HAP-1 (cell line): Measurements from ENCODE around the gene MRFAP1L1.
"Not testable (repeated sequence)": the region's sequence is repeated elsewhere in the genome, so short reads cannot be mapped to it uniquely, and the experiment has no call there.

Experiments used
- DNase-seq, 2 experiments: peaks; one replicate each; pipeline ENCODE4 v3.0.0-alpha.2; 2016 to 2020; ENCODE audit warnings: low spot score in 2 of 2
- H3K27me3 ChIP-seq: fragments of 250-450 bp; sonication (Bioruptor Pico); 2 replicates; pipeline ENCODE4 v1.5.1; 2020; ENCODE audit warnings: low read depth, mild to moderate bottlenecking, moderate library complexity
- H3K36me3 ChIP-seq: fragments of 250-450 bp; sonication (Bioruptor Pico); replicated peaks from 2 replicates; pipeline ENCODE4 v1.5.1; 2020; ENCODE audit warnings: mild to moderate bottlenecking
- H3K4me1 ChIP-seq: fragments of 250-450 bp; sonication (Bioruptor Pico); 2 replicates; pipeline ENCODE4 v1.5.1; 2020; ENCODE audit warnings: mild to moderate bottlenecking
- H3K4me3 ChIP-seq: fragments of 250-450 bp; sonication (Bioruptor Pico); 2 replicates; pipeline ENCODE4 v1.5.1; 2020; ENCODE audit warnings: mild to moderate bottlenecking, moderate library complexity
- H3K9me3 ChIP-seq: fragments of 250-450 bp; sonication (Bioruptor Pico); 2 replicates; pipeline ENCODE4 v1.5.1; 2020; ENCODE audit warnings: mild to moderate bottlenecking, moderate library complexity
- in situ Hi-C: fragments of 300-500 bp; cut with MboI; formaldehyde crosslinking; loops from 3 replicates; pipeline ENCODE4 v1.14.3; 2020; ENCODE audit warnings: low sequenced_read_pairs, inconsistent platforms, mixed read lengths

Gene MRFAP1L1

GRCh38 chr4:6681191-6681590 lies 28.5 kb downstream of the MRFAP1L1 start:
- in situ Hi-C loops = no loop called here
- H3K4me3 ChIP-seq = no peak overlapping the region
- DNase-seq = no peak
- H3K36me3 ChIP-seq = peaks cover 7% of the 10 kb centered on the region
- peaks cover 13% of the 10 kb centered on the region for H3K4me1 ChIP-seq
- H3K9me3 ChIP-seq = no peaks in the 10 kb centered on the region
- H3K27me3 ChIP-seq = no peaks in the 10 kb centered on the region

- Histone ChIP-seq H3K4me3 (no peak overlapping the region), H3K9me3 (no peaks in the 10 kb centered on the region), H3K27me3 (no peaks in the 10 kb centered on the region), H3K4me1 (peaks cover 20% of the 10 kb centered on the region), H3K36me3 (peaks cover 14% of the 10 kb centered on the region)
- DNase-seq = peak in 1 of 2 experiments; percentile 35
- in situ Hi-C loops = no loop called here
These were observed 29.2 kb downstream of the MRFAP1L1 start for GRCh38 chr4:6680372-6681034.

- peaks cover 32% of the 10 kb centered on the region for H3K4me1 ChIP-seq
- peak overlapping the region; percentile 9; the same call in 1 of the 2 replicates for H3K4me3 ChIP-seq
- no peaks in the 10 kb centered on the region for H3K27me3 ChIP-seq
- H3K36me3 ChIP-seq = peaks cover 18% of the 10 kb centered on the region
- in situ Hi-C loops = no loop called here
- no peaks in the 10 kb centered on the region; the same call in 1 of the 2 replicates for H3K9me3 ChIP-seq
- no peak for DNase-seq
These were observed 32.7 kb downstream of the MRFAP1L1 start for GRCh38 chr4:6676722-6677558.

- Histone ChIP-seq H3K4me1 (peaks cover 32% of the 10 kb centered on the region), H3K36me3 (peaks cover 18% of the 10 kb centered on the region), H3K27me3 (no peaks in the 10 kb centered on the region), H3K9me3 (no peaks in the 10 kb centered on the region; the same call in 1 of the 2 replicates), H3K4me3 (peak overlapping the region; percentile 47)
- DNase-seq = peak; percentile 45 to 51
- in situ Hi-C loops = no loop called here
These were observed 35.0 kb downstream of the MRFAP1L1 start for GRCh38 chr4:6674500-6675149.

- Histone ChIP-seq H3K4me3 (peak overlapping the region; percentile 47), H3K9me3 (no peaks in the 10 kb centered on the region; the same call in 1 of the 2 replicates), H3K36me3 (peaks cover 18% of the 10 kb centered on the region), H3K4me1 (peaks cover 32% of the 10 kb centered on the region), H3K27me3 (no peaks in the 10 kb centered on the region)
- DNase-seq = peak; percentile 89 to 94
- in situ Hi-C loops = no loop called here
These were observed 35.8 kb downstream of the MRFAP1L1 start for GRCh38 chr4:6673660-6674499.

GRCh38 chr4:6673191-6673659 lies 36.4 kb downstream of the MRFAP1L1 start:
- H3K9me3 ChIP-seq, H3K27me3 ChIP-seq, in situ Hi-C loops: not testable (repeated sequence)
- Histone ChIP-seq H3K36me3 (peaks cover 18% of the 10 kb centered on the region), H3K4me1 (peaks cover 32% of the 10 kb centered on the region), H3K4me3 (peak overlapping the region; percentile 47)
- peak in 1 of 2 experiments; percentile 43 for DNase-seq

- in situ Hi-C loops, DNase-seq, H3K9me3 ChIP-seq, H3K27me3 ChIP-seq, H3K4me3 ChIP-seq: not testable (repeated sequence)
- H3K36me3 ChIP-seq = peaks cover 18% of the 10 kb centered on the region
- peaks cover 32% of the 10 kb centered on the region for H3K4me1 ChIP-seq
These were observed 37.0 kb downstream of the MRFAP1L1 start for GRCh38 chr4:6672541-6673190.

- Histone ChIP-seq H3K27me3 (no peaks in the 10 kb centered on the region), H3K36me3 (peaks cover 18% of the 10 kb centered on the region), H3K4me1 (peaks cover 28% of the 10 kb centered on the region), H3K4me3 (no peak overlapping the region), H3K9me3 (no peaks in the 10 kb centered on the region; the same call in 1 of the 2 replicates)
- in situ Hi-C loops = no loop called here
- DNase-seq = no peak
These were observed 37.5 kb downstream of the MRFAP1L1 start for GRCh38 chr4:6672131-6672530.

GRCh38 chr4:6671648-6672047 lies 38.0 kb downstream of the MRFAP1L1 start:
- in situ Hi-C loops = no loop called here

GRCh38 chr4:6668391-6668790 lies 41.3 kb downstream of the MRFAP1L1 start:
- no peaks in the 10 kb centered on the region for H3K27me3 ChIP-seq
- no peaks in the 10 kb centered on the region for H3K36me3 ChIP-seq
- no peaks in the 10 kb centered on the region; the same call in 1 of the 2 replicates for H3K9me3 ChIP-seq
- in situ Hi-C loops = no loop called here
- no peak overlapping the region for H3K4me3 ChIP-seq
- H3K4me1 ChIP-seq = peaks cover 3% of the 10 kb centered on the region
- DNase-seq = no peak

More at GRCh38 chr4:6671648-6672047, 38.0 kb downstream of the MRFAP1L1 start:
- DNase-seq = no peak
- H3K27me3 ChIP-seq = no peaks in the 10 kb centered on the region
- no peaks in the 10 kb centered on the region; the same call in 1 of the 2 replicates for H3K9me3 ChIP-seq
- H3K36me3 ChIP-seq = peaks cover 16% of the 10 kb centered on the region
- H3K4me1 ChIP-seq = peaks cover 23% of the 10 kb centered on the region
- no peak overlapping the region for H3K4me3 ChIP-seq

- no peaks in the 10 kb centered on the region for H3K9me3 ChIP-seq
- in situ Hi-C loops = no loop called here
- H3K4me3 ChIP-seq = no peak overlapping the region
- H3K36me3 ChIP-seq = no peaks in the 10 kb centered on the region
- no peak for DNase-seq
- no peaks in the 10 kb centered on the region; the same call in 1 of the 2 replicates for H3K4me1 ChIP-seq
- no peaks in the 10 kb centered on the region; the same call in 1 of the 2 replicates for H3K27me3 ChIP-seq
These were observed 44.4 kb downstream of the MRFAP1L1 start for GRCh38 chr4:6665320-6665654.

GRCh38 chr4:6663596-6664393 lies 45.9 kb downstream of the MRFAP1L1 start:
- in situ Hi-C loops = no loop called here
- Histone ChIP-seq H3K9me3 (no peaks in the 10 kb centered on the region), H3K27me3 (no peaks in the 10 kb centered on the region; the same call in 1 of the 2 replicates), H3K4me3 (no peak overlapping the region), H3K4me1 (no peaks in the 10 kb centered on the region; the same call in 1 of the 2 replicates), H3K36me3 (no peaks in the 10 kb centered on the region)
- DNase-seq = no peak
